Measurements from ENCODE around the gene OR2J1. TPM values are rescaled to one million over a fixed set of nuclear protein-coding genes. Genes with fewer than 3 reads are reported as not detected.
A peak's percentile ranks its signal among the peaks of the same experiment; 100 is the strongest.
"Not testable (repeated sequence)": the region's sequence is repeated elsewhere in the genome, so short reads cannot be mapped to it uniquely, and the experiment has no call there.

The OR2J1 gene
- total RNA-seq, 1 experiment from 2014 or later: not detected

- TF ChIP-seq HMGA2 (CRISPR knock-in tag; IDR thresholded peaks at IDR 0.05): peak; percentile 84
- H3K36me3 Mint-ChIP-seq; H3K4me1 Mint-ChIP-seq; H3K27ac Mint-ChIP-seq; H3K4me3 Mint-ChIP-seq; POLR2A ChIA-PET; ATAC-seq; CTCF ChIA-PET; H3K9me3 Mint-ChIP-seq; DNase-seq (ENCODE audit: low spot score): not testable (repeated sequence)
- peaks cover 14% of the 10 kb centered on the region for H3K27me3 Mint-ChIP-seq (ENCODE audit: low read depth)
Observed at GRCh38 chr6:29114964-29115363, 15.7 kb downstream of the OR2J1 start.

- ChIA-PET POLR2A (no interaction called here), CTCF (no interaction called here)
- H3K27me3 Mint-ChIP-seq (ENCODE audit: low read depth): peaks cover 12% of the 10 kb centered on the region
- no peaks in the 10 kb centered on the region for H3K9me3 Mint-ChIP-seq
- no peak overlapping the region for H3K27ac Mint-ChIP-seq
- no peak for ATAC-seq
- no peaks in the 10 kb centered on the region for H3K4me1 Mint-ChIP-seq
- H3K4me3 Mint-ChIP-seq: no peak overlapping the region
- no peak for DNase-seq (ENCODE audit: low spot score)
- TF ChIP-seq AFF4 (CRISPR knock-in tag; IDR thresholded peaks at IDR 0.05; ENCODE audit: borderline replicate concordance) (no peak), JUN (CRISPR knock-in tag; IDR thresholded peaks at IDR 0.05) (no peak), PRDM15 (CRISPR knock-in tag; IDR thresholded peaks at IDR 0.05) (no peak), NFATC4 (CRISPR knock-in tag; IDR thresholded peaks at IDR 0.05) (no peak), PREB (CRISPR knock-in tag; IDR thresholded peaks at IDR 0.05; ENCODE audit: borderline replicate concordance) (no peak), ZNF219 (CRISPR knock-in tag; IDR thresholded peaks at IDR 0.05; ENCODE audit: borderline replicate concordance) (no peak), CREB1 (CRISPR knock-in tag; IDR thresholded peaks at IDR 0.05) (no peak), ZNF416 (CRISPR knock-in tag; IDR thresholded peaks at IDR 0.05) (no peak), MYBL2 (CRISPR knock-in tag; IDR thresholded peaks at IDR 0.05) (no peak), ZSCAN18 (CRISPR knock-in tag; IDR thresholded peaks at IDR 0.05) (no peak), TP53 (CRISPR knock-in tag; IDR thresholded peaks at IDR 0.05) (no peak), MLX (CRISPR knock-in tag; IDR thresholded peaks at IDR 0.05) (no peak), NR2C2 (CRISPR knock-in tag; IDR thresholded peaks at IDR 0.05) (no peak)
- H3K36me3 Mint-ChIP-seq: no peaks in the 10 kb centered on the region
Observed at GRCh38 chr6:29129326-29130012, 30.2 kb downstream of the OR2J1 start.

Data from WTC11 (cell line).